Amniotic stem cell (primary cell): ENCODE measurements around the gene HOXB7.
A peak's percentile ranks its signal among the peaks of the same experiment; 100 is the strongest.

Experiments
- DNase-seq: peaks from one replicate; lab custom pipeline; 2025; lab: John Stamatoyannopoulos, UW

Gene HOXB7

DNA sequence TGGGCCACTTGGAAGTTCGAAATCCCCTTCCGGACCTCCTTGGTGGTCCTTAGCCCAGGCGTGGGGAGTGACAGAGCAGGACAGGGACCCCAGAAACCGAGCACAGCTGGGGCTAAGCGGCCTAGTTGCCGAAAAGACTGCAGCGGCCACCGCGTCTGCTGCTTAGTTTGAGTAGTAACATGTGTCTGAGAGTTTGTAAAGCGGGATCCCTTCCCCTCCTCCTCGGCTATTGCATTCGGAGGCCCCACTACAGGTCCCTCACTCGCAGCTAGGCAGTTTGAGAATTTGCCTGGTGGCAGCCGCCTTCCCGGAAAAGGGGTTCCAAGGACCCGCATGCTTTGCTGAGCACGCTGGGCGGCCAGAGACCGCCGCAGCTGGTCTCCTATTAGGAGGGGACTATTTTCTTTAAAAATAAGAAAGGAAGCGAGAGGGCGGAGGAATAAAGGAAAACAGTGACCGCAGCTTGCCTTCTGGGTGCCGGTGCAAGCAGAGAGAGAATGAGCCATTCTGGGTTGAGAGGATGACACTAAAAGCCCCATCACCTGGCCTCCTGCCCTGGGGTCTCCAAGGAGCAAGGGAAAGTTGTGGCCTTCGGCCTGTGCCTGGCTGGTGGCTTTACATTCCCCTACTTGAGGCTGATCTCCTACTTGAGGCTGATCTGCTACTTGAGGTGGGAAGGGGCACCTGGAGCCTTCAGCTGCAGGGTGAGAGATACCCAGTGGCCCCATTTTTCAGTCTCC is 16.1 kb downstream of the HOXB7 start:
- no peak for DNase-seq

DNA sequence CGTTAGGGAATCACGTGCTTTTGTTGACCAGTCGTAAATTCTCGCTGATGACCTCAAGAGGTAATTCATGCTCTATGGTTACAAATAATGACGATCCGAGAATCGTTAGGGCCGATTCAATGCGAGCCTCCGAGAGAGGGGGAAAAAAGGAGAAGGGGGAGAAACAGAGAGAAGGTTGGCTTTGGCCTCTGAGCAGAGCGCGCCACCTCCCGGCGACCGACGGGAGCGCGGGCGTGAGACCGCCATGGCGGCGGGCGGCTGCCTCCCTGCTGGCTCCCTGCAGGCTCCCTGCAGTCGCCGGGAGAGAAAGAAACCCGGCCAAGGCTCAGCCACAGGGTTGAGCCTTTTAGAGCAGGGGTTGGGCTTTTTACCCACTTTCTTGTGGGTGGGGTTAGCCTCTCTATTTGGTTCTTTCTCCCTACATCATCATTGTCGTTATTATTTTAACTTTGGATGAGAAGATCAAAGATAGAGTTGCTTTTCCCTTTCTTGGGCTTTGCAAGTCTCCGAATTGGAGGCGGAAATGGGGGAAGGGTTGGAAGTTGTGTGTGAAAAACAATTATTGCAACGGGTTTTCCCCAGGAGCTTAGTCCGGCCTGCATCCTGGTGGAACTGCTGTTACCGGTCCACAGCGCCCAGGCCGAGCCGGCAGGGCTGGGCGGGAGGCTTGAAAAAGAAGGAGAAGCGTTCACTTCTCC is 16.8 kb downstream of the HOXB7 start:
- peak; percentile 13 for DNase-seq

DNA sequence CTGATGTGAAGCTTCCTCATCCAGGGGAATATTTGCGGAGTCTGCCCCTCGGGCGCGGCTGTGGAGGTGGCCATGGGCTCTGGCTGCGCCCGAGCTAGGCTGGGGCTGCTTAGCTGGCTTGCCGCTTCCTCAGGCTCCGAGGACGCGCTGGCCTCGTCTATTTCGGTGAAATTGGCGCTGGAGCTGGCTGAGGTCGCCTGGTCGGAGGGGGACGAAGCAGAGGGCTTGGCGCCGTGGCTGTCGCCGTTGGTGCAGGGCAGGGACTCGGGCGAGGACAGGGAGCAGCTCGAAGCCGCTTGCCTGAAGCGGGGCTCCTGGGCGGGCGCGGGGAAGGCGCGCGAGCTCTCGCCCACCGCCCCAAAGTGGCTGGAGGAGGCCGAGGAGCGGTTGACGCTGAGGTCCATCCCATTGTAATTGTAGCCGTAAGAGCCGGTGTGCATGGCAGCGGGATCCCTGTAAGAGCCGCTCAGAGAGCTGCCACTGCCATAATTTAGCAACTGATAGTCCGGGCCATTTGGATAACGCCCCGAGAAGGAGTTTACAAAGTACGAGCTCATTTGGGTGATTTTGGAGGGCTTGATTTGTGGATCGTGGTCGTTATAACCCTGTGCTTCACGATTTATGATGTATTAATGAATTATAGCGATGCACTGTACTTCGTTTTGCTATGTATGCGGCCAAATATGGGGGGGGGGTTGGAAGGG is 17.5 kb downstream of the HOXB7 start, which contains the start of gene HOXB5:
TSS of gene HOXB5 (minus strand) at position 654 of the 704 bp plus-strand sequence. CDS start at position 557, 97 bp downstream.
- DNase-seq = no peak

DNA sequence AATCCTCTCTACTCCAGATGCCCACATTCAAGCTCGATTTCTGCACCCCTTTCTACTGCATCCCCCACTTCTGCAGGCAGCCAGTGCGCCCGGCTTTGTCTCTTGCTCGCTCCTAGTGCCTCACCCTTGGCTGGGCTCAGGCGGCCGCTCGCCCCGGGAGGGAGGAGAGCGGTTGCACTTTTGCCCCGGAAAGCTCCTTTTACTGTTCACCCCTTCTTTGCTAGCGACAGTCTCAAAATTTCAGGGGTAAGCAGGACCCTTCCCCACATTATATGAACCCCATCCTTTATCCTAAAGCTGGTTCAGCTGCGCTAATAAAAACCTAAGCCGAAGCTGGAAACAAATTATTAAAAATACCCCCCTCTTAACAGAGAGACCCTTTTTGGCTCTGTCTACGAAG is 18.2 kb downstream of the HOXB7 start:
- DNase-seq = no peak

DNA sequence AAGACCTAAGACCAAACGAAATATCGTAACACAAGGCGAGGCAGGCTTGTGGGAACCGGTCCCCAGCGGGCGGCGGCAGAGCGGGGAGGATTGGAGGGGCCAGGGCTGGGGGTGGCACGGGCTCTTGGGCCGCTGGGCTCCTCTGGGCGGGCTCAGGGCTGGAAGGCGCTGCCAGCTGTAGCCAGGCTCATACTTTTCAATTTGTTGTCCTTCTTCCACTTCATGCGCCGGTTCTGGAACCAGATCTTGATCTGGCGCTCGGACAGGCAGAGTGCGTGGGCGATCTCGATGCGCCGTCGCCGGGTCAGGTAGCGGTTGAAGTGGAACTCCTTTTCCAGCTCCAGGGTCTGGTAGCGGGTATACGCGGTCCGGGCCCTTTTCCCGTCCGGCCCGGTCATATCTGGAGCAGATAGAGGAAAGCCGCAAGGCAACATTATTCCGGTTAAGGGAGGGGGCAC is 18.7 kb downstream of the HOXB7 start:
- DNase-seq = no peak

DNA sequence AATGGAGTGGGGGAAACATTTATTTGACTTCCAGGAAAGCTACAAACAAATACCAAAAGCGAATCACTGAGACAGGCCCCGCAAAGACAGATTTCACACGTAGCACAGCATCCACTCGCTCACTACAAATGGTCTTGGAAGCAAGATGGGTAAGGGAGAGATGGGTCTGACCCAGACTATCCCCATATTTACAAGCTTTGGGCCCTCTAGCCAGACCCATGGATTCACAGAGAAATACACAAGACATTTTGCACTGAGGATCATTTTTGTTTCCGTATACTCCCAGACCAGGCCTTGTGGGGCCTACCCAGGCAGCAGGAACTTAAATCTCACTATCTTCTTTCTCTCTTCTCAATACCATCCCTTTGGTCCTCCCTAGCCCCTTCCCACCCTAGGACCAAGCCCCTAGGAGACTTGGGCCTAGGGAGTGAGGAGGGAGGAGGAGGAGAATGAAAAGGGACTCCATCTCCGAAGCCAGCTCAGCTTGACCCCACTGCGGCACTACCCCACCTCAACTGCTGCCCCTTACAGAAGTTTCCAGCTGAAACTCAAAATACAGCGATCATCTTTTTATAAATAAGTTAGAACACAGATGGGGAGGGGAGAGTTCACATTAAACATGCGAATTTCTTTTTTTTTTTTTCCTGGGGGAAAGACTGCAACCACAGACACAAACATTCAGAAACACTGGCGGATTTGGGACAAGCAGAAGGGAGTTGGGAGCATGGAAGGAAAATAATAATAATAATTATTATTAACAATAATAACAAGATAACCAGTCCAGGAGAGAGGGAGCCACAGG is 19.4 kb downstream of the HOXB7 start:
- DNase-seq = no peak

DNA sequence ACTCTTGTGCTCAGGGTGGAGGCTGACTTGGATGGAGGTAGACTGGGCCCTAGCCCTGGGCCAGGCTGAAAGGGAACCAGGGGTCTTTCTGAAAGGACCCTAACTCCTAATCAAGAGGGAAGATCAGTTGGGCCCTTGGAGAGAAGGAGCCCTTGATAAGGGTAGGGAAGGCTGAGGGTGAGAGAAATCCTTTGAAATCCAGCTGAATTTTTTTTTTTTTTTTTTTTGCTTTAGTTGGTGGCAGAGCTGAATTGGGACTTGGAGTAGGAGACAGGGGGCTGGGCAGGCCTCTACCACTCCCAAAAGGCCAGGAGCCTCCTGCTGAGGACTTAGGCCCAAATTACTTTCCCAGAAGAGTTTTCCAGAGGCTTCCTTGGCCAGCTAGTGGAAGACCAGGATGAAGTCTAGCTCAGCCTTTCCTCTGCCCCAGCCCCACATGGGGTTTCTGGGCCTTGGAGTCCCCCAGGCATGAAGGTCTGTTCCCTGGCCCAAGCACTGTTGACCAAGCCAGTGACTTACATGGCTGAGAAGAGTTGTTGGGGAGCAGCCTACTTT is 20.1 kb downstream of the HOXB7 start:
- DNase-seq = no peak

DNA sequence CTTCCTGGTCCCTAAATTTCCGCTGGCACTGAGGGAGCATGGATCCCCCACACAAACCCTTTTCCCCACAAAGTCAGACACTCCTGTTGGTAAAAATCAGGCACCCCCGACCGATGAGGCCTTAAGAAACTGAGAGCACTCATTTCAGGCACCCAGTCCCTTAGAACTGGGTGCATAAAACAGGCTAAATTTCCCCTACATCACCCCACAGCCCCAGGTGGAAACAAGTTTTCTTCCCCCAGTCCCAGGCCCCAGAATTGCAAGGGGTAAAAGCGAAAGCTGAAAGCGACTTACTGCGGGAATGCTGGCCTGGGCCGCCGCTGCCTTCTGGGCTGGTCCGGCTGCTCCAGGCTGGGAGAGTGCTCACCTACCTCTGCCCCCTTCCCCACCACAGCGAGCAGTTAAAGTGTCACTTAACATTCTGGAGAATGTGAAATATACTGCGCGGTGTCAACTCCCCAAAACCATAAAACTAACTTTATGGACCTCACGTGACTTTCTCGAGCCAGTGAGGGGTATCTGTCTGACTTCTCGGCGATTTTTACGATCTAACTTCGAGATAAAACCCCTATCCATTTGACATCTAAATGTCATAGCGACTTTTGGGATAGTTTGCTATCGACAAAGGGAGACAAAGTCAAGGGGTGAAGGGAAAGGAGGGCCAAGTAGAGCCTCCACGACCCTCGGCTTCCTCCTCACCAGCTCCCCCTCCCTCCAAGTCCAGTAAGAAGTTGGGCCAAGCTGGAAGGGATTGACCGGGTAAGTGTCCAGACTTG is 20.8 kb downstream of the HOXB7 start, which contains the start of gene HOXB3:
TSS of gene HOXB3 (minus strand) at position 411 of the 776 bp plus-strand sequence. CDS start 37,767 bp downstream, outside the sequence.
- no peak for DNase-seq

DNA sequence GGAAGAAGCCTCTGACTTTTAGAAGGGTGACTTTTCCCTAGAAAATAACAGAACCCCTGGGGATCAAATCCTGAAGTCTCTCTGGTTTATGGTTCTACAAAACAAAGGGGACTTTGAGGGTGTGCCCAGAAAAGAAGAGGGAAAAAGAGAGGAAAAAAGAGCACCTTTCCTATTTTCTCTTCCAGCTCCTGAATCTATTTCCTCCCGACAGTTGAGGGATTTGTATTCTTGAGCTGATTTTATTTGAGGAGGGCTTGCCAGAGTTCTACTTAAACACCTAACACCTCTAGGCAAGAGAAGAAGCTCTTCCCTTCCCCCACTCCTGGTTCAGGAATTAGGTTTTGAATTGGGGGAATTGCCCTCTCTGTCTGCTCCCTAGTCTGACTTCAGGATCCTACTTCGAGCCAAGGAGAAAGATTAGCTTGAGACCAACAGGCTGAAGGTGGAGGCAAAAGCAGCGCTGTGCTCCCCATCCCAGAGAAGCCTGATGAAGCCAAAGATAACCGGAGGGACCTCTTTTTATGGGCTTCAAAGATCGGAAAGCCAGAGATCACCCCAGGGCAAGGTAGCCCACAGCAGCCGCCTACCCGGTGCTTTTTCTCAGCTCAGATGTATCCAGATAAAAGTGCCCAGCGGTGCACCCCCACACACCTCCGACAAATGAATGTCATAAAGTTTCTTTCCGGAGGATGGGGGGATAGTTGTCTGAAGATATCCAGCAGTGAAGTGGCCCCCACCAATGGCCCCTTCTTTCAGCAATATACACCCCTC is 21.6 kb downstream of the HOXB7 start:
- DNase-seq = no peak

DNA sequence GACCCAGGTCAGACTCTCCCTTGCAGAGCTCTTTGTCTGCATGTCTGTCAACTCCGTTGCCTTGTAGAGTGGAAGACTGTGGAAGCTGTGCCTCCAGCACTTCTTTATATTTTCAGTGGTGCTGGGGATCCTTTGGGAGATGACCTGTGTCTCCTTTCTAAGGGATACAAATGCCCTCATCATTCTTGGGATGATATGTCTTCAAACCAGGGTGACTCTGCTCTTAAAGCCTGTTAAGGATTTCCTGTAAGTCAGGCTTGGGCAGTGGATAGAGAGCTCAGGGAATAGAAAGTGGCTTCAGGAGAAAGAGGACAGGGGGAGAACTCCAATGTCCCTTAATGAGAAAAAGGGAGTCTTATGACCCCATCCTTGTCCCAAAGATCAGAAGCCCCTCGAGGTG is 22.3 kb downstream of the HOXB7 start:
- DNase-seq = no peak

DNA sequence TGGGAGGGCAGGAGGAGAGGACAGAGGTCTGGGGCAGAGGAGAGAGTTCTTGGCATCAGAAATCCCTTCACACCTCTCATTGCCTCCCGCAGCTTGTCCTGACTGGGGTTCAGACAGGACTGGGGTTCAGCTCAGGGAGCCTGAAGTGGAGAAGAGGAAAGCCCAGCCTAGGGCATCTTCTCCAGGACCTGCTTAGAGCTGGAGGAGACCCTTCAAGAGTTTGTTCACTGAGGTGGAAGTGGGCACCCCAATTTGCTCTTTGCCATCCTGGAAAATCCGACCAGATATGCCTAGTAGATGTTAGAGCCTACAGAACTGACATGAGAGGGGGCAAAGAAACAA is 22.8 kb downstream of the HOXB7 start:
- no peak for DNase-seq

DNA sequence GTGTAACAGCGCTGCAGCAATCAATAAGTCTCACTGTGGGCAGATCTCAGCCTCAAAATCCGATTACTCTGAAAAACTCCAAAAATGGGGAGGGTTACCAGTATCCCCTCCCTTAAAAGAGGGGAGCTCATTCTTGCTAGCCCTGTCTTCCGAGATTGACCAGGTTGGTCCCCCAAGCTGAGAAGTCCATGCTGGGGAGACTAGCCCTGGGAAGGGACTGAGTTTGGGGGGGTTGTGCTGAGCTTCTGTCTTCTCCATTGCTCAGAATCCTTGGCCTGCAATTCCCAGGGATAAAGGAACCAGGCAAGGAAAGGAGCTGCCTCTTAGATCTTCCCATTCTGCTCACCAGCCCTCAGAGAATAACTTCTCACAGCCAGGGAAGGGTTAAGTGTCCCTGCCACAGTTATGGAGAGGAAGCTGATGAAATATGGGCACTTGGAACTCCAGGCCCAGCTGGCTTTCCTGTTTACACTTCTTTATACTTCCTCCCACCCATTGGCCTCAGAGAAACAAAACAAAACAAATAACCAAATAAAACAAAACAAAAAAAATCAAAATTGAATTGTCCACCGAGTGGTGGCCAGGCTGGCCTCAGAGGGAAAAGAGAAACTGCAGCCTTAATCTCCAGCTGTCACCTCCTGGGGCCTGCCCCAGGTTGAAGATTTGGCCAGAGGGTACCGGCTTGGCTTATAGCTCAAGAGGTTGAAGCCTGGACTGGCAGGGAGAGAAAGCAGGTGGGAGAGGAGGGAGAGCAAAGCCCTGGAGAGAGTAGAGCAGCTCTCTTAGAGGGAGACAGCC is 23.3 kb downstream of the HOXB7 start:
- DNase-seq = no peak

DNA sequence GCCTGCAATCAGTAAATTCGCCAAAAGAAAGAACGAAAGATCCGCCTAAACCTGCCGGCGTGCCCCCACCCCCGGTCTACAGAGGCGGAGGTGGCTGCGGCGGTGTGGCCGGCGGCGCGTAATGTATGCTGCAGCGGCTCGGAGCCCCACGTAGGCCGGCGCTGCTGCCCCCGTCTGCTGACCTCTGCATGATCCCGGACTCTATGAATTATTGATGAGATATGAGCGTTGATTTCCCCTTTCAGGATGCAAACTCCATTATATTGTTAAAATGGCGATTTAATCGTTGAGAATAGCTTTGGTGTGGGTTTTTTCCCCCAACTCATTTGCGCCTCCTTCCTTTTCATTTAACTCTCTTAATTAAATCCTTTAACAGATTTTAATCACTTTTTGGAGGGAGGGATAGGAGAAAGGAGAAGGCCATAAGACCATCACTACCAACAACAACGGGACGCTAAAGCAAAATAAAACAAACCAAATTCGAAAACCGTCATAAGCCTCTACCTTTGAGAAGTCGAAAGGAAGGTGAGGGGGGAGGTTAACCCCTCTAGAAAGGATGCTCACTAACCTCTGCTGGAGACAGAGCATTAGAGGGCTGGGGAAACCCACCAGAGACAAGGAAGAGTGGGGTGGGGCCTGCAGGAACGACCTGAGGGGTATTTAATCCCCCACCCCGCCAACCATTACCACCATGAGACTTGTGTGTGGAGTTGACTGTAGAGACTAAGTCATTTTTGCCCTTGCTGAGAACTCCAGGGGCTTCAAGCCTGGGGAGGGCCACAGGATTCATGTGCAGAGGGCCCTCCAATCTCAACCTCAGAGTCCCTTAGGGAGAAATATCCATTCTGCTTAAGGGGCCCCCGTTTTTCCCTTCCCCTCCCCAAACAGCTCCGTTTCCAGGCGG is 24.2 kb downstream of the HOXB7 start:
- no peak for DNase-seq

DNA sequence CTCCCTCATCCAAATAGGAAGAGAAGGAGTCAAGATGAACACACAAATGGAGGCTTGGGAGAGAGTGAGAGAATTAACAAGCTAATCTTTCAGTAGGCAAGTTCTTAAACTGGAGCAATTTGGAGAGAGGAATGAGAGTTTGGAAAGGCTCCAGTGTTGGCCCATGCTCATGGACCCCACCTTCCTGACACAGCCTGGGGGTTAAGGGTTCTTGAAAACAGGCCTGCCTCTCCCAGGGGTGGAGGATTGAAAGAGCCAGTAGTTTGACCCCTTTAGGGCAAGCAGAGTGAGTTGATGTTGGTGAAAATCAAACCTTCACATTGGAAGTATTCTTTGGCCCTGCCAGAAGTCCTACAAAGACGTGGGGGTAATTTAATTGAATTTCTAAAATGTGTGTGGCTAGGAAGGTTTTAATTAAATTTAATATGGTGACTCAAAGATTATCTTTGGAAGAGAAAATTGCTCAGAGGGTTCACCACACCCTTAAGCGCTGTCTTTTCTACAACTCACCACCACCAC is 26.5 kb downstream of the HOXB7 start:
- DNase-seq = no peak

DNA sequence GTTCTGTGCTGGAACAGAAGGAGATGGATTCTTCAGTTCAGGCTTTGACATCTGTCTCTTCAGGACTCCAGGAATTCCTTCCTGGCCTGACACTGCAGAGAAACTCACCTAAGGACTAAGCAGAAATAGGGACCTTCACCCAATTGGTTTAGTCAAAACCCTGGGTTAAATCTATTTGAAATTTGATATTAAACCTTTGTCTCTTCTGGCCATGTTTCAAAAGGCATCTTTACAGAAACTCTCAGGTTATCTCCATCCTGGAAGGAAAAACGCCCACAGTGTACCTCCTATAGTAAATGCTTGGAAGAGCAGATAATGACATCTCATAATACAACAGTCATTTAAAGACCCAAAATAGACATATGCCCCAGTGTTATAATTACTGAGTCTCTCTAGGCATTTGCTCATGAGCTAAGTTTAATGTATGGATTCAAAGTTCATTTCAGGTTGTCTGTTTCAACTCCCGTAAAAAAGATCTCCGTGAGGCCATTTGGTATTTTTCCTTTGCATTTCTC is 27.1 kb downstream of the HOXB7 start:
- DNase-seq = no peak

DNA sequence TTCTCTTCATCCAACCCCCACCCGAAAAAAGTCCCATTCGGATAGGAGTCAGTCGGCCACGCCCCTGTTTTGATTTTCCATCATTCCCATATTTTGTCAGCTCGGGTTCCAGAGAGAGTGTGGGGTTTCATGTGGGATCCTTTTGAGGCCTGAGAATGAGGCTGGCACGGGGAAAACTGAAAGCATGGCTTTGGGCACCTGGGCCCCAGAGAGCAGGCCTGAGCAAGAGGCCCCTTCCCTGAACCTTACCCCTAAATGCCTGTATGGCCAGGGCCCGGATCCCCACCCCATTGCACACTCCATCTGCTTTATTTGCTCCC is 28.1 kb downstream of the HOXB7 start:
- no peak for DNase-seq

DNA sequence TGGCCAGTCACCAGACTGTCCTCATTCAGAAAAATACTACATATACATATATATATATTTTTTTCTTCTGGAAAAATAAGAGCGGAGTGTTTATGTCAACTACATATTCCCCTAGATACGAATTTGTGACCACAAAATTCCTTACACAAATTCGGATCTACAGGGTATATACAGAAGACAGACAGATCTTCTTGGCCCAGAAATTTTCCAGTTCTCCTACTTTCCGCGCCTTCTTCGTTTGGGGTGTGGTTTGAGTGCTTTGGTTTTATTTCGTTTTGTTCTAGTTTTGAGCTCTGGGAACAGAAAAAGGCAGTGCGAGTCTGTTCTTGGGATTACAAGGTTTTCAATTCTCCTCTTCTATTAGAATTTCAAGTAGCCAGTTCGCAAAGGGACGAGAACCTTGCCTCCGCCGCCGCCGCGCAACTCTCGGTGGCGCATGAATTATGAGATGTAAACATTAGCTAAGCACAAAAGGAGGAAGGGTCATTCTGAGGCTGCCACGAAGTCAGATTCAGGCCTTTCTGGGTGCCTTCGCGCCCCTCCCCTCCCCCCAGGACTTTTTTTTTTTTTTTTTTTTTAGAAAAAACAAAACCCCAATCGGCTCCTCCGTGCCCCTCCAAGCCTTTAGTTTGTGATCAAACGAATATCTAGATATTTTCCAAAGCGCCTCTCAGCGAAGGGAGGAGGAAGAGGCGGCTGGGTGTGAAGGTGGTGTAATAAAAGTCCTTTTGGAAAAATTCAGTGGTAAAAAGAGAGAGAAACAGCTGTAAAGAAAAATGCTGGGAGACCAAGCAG is 30.9 kb downstream of the HOXB7 start:
- DNase-seq = no peak
